Subcutaneous adipose tissue (tissue), 4 donors: ENCODE data around the gene AHR. TPM values are rescaled to one million over a fixed set of nuclear protein-coding genes. Genes with fewer than 3 reads are reported as not detected.

ENCODE experiments used
- CTCF ChIP-seq: fragments of 450-650 bp; IDR thresholded peaks from one replicate; pipeline ENCODE4 v1.5.1; 2016; ENCODE audit warnings: low read depth, mild to moderate bottlenecking, control low read depth, antibody characterized with exemption, moderate library complexity
- total RNA-seq, 4 donors: library from RNA; depleted of rRNA; stranded (reverse); fragments of >200 nt; gene quantifications; one replicate each; pipeline ENCODE4 v1.1.0, GENCODE V29; 2016

The AHR gene
- total RNA-seq, 4 donors from 2014 or later, result 72.3 to 166 (median 109) TPM

- TF ChIP-seq CTCF, result no peak
Observed at GRCh38 chr7:17298840-17299482, 509 bp downstream of the AHR start.

DNA sequence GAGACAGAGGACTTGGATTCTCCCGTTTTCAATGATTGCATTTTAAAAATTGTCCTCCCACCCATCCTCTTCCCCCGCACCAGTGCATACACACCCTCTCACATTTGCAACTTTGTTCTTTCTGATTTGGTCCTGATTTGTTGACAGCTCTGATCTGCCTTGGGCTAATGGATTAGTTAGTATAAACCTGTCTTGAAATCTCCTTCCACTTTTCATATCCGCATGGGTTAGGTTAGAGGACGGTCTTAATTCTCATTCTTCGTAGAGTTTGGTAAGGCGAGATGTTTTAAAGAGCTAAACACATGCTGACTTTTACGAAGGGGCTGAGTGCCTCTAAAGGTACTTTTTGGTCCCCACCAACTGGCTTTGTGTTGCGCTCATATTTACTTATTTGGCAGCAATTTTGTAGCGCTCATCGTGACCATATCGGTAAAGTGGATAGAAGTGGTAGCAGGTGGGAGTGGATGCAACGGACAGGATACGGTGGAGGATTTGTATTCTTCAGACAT lies 1.1 kb downstream of the AHR start:
- no peak for TF ChIP-seq CTCF

- no peak for TF ChIP-seq CTCF
Observed at GRCh38 chr7:17300012-17300411, 1.6 kb downstream of the AHR start.

GRCh38 chr7:17300437-17300836 lies 2.0 kb downstream of the AHR start:
- no peak for TF ChIP-seq CTCF

- no peak for TF ChIP-seq CTCF
Observed at GRCh38 chr7:17301471-17302456, 3.3 kb downstream of the AHR start.

DNA sequence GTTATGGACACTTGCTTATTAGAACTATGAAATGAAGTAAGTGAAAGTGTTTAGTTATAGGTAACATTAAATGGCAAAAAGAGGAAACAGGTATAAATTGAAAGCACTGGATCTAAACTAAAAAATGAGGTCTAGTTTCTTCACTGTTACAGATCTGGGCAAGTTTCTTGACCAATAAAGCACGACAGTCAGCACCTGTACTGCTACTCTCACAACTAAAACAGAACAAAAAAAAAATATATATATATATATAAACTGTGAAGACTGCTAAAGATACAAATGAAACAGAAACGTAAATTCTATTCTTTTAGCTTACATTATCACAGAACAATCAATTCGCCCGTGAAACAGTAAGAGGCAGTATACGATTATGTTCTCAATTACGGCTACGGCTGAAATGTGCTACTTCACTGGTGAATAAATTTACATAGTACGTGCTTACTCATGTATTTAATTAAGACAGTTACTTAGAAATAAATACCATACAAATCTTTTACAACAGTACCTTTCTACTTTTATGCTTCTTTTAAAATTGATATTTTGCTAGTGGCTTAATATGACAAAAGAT lies 4.2 kb downstream of the AHR start:
- no peak for TF ChIP-seq CTCF

DNA sequence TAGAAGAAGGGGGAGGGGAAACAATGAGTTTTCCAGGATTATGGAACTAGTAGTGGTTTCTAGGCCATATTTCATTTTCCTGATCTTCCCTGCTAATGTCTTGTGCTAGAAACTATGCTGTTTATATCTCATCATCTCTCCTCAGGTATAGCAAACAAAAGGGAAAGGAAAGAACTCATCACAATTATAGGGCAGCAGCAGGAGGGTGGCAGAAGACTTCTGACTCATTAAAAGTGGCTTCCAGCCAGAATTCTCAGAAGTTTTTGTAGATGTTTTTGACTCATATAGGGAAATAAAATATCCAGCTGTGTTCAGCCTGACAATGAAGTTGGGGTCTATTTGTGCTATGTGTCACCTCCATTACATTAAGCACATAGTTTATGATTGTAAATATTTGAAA lies 6.5 kb downstream of the AHR start:
- TF ChIP-seq CTCF, result no peak
